NCI-H187 treated with DMSO at 0.1 percent for 48 hours (cell line): ENCODE results near the gene AP2A1.

Source experiments
- DNase-seq: peaks from one replicate; lab custom pipeline; 2025; lab: John Stamatoyannopoulos, UW

The AP2A1 gene

GRCh38 chr19:49838885-49839588 lies 72.2 kb downstream of the AP2A1 start:
- DNase-seq = no peak

GRCh38 chr19:49839713-49840112 lies 72.9 kb downstream of the AP2A1 start:
- no peak for DNase-seq

- DNase-seq = no peak
Observed at GRCh38 chr19:49840321-49840720, 73.5 kb downstream of the AP2A1 start.

GRCh38 chr19:49840736-49841249 lies 74.0 kb downstream of the AP2A1 start:
- DNase-seq = no peak

GRCh38 chr19:49843265-49843664 lies 76.5 kb downstream of the AP2A1 start:
- DNase-seq = no peak

- DNase-seq = no peak
Observed at GRCh38 chr19:49844138-49845095, 77.6 kb downstream of the AP2A1 start.

GRCh38 chr19:49845414-49845813 lies 78.6 kb downstream of the AP2A1 start:
- DNase-seq = no peak

- no peak for DNase-seq
Observed at GRCh38 chr19:49846408-49846807, 79.6 kb downstream of the AP2A1 start.

- DNase-seq = no peak
Observed at GRCh38 chr19:49847731-49848696, 81.2 kb downstream of the AP2A1 start.

- no peak for DNase-seq
Observed at GRCh38 chr19:49848938-49849337, 82.1 kb downstream of the AP2A1 start.

GRCh38 chr19:49849433-49850220 lies 82.8 kb downstream of the AP2A1 start:
- DNase-seq = no peak

GRCh38 chr19:49850221-49850486 lies 83.4 kb downstream of the AP2A1 start:
- DNase-seq = no peak

GRCh38 chr19:49850487-49851342 lies 83.9 kb downstream of the AP2A1 start, which contains the start of gene PTOV1:
Gene PTOV1 (plus strand): TSS chr19:49851159.
- DNase-seq = peak; percentile 63

GRCh38 chr19:49851456-49852259 lies 84.9 kb downstream of the AP2A1 start:
- DNase-seq = no peak

GRCh38 chr19:49852631-49853126 lies 85.9 kb downstream of the AP2A1 start:
- DNase-seq = no peak

- no peak for DNase-seq
Observed at GRCh38 chr19:49853852-49854377, 87.1 kb downstream of the AP2A1 start.

GRCh38 chr19:49854378-49855263 lies 87.8 kb downstream of the AP2A1 start:
- DNase-seq = no peak

- no peak for DNase-seq
Observed at GRCh38 chr19:49855277-49855675, 88.5 kb downstream of the AP2A1 start.
